EL (cell line): ENCODE data around the gene RNF43.

Experiments used
- DNase-seq: peaks from one replicate; pipeline ENCODE4 v3.0.0-alpha.2; 2016

Gene RNF43

DNA sequence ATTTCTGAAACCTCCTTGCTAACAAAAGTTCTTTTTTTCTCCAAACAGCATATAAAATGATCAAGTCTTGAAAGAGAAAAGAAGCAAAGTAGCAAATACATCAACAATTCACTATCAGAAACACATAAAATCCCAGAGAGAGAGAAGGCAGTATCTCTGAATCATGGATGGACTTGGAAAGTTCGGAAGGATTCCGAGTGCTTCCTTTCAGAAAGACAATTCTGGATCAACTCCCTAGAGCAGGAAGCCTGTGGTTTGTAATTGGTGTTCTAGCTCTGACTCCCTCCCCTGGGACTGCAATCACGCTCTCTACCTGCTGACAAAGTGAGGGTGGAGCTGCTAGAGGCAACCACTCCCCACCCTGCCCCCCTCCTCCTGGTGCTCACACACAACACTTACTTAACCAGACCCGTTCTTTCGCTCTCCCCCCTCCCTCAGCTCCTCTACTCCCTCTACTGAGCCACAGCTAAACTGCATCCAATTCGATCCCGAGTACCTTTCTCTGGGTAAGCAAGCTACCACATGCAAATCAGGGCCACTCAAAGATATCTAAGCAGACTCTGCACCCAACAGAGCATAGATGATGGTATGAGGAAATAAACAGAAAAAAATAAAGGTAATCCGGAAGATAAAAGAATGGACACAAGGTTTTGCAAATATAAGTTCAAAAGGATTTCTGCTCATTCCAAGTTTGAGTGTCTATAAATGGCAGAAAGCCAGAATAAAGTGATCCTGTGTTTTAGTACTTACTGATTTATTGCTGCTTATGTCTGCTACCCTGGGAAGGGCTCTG, at the start of gene RNF43:
TSS of gene RNF43 (minus strand) at position 235 of the 793 bp plus-strand sequence. CDS start 1,957 bp downstream, outside the sequence.
- peak; percentile 77 for DNase-seq

- DNase-seq: no peak
These were observed 38.2 kb upstream of the RNF43 start for GRCh38 chr17:58455491-58455890.

GRCh38 chr17:58452738-58453137, 35.4 kb upstream of the RNF43 start:
- DNase-seq: peak; percentile 15

DNA sequence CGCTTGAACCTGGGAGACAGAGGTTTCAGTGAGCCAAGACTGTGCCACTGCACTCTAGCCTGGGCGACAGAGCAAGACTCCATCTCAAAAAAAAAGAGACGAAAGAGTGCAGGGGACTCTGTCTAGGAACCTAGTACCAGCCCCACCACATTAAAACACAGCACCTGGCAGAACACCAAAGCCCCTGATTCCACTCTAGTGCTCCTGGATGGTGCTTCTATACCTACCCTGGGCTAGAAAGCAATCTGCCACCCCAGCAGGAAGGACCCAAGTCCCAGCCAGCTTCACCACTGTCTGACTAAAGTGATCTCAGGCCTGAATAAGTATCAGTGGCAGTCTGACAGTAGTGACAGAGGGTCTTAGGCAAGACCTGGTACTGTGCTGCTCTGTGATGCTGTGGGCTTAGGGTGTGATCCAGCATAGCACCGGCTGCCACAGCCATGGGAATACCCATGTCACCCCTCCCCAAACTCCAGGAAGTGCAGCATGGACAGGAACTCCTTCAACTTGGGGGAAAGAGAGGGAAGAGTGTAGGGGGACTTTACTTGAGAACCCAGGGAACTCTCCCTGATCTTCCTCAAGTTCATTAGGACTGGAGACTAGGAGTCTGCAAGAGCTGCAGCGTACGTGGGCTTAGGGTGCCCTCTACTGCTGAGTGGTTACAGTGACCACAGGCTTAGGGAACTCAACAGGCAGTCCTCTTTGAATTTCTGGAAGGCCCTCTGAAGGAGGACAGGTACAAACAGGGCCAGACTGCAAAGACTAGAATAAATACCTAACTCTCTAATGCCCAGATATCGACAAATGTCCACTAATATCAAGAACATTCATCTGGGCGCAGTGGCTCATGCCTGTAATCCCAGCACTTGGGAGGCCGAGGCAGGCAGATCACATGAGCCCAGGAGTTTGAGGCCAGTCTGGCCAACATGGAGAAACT, 30.0 kb upstream of the RNF43 start:
- DNase-seq: peak; percentile 80

DNA sequence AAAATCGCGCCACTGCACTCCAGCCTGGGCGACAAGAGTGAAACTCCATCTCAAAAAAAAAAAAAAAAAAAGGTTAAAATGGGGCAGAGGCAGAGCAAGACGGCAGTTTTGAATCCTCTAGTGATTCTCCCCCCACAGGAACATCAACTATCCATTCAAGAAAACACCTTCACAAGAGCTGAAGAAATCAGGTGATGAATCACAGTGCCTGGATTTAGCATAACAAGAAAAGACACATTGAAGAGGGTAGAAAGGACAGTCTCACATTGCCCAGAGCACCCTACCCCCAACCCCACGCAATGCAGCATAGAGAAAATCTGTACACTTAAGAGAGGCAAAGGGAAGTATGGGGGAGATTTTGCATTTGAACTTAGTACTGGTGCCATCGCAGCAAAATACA, 28.8 kb upstream of the RNF43 start:
- DNase-seq: no peak

DNA sequence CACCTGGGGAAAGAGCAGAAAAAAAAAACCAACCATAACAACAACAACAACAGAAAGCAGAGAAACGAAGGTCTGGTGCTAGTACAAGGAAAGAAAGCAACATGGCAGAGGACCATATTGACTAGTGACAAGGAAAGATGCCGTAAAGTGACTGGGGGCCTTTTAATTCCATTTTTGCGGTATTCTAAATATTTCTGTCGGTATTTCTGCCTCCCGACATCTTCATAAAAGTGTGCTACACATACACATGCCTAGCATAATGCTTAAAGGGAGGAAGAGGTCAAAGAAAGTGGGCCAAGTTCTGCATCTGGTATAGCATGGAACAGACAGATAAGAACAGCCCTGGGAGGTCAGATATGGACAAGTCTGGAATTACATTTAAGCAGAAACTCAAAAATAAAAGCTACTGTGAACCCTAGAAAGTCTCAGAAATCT, 19.5 kb upstream of the RNF43 start:
- no peak for DNase-seq

- DNase-seq: no peak
These were observed 18.9 kb upstream of the RNF43 start for GRCh38 chr17:58436245-58436644.

DNA sequence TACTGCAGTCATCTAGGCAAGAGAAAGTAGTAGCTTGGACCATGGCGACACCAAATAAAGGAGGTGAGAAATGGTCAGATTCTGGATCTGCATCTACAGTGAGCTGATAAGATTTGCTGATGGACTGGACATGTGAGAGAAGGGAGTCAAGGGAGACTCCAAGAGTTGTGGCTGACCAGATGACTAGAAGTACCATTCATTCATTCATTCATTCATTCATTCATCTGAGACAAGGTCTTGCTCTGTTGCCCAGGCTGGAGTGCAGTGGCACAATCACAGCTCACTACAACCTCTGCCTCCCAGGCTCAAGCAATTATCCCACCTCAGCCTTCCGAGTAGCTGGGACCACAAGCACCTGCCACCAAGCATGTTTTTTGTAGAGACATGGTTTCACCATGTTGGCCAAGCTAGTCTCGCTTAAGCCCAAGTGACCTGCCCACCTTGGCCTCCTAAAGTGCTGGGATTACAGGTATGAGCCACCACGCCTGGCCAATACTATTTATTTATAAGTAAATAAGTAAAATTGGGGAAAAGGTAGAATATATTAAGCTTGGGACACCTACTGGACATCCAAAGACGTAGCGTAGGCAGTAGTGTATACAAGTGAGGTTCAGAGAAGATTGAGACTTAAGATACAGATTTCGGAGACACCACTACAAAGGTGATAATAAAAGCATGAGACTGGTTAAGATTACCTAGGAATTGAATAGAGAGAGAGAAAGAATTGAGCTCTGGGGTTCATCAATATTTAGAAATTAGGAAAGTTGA, 15.7 kb upstream of the RNF43 start:
- no peak for DNase-seq

DNA sequence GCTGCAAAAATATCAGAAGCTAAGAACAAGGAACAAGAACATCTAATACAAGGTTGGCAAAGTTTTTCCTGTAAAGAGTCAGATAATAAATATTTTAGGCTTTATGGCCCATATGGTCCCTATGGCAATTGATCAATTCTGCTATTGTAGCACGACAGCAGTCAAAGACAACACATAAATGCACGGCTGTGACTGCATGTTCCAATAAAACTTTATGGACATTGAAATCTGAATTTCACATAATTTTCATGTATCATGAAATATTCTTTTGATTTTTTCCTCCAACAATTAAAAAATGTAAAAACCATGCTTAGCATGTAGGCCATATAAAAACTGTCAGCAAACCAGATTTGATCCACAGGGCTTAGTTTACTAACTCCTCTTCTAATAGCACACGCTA, 10.5 kb upstream of the RNF43 start:
- no peak for DNase-seq

GRCh38 chr17:58421711-58422110, 4.4 kb upstream of the RNF43 start:
- no peak for DNase-seq

GRCh38 chr17:58420827-58421226, 3.5 kb upstream of the RNF43 start:
- no peak for DNase-seq

DNA sequence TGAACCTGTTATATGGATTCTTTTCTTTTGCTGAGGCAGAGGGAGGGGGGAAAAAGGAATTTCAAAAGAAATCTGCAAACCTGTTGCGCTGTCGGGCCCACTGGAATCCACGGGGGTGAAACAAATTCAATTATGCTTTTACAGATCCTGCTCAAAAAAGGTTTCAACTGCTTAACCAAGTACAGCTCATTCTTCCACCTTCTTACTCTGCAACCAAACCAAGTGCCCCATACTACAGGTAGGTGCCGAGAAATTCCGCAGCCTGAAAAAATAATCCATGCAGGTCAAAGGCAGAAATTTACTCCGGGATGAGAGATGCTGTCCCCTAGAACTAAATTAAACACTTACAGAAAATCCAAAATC, 416 bp downstream of the RNF43 start:
- no peak for DNase-seq

GRCh38 chr17:58416396-58416795, 938 bp downstream of the RNF43 start:
- DNase-seq: no peak

DNA sequence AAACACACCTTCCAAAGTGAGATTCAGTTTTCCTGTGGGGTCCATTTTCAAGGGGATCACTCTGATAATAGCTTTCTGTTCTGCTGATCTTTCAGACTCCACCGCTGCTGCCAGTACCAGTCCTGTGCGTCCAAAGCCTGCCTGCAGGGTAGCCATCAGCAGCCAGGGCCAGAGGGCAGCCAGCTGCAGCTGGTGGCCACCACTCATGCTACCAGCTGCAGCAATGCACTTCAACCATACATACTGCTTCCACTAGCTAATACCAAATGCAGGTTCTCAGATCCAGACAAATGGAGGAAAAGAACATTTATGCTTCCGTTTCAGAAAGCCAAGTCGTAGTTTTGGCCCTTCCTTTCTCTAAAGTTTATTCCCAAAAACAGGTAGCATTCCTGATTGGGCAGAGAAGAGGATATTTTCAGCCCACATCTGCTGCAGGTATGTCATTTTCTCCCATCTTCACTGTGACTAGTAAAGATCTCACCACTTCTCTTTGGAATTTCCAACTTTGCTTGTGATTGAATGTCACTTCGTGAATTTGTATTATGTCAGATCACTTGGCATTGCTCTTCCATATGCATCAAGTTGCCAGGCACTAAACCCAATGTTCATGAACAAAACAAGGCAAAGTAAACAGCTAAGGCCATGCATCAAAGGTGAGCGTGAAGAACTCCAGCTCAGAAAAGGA, 1.8 kb downstream of the RNF43 start:
- DNase-seq: no peak

GRCh38 chr17:58414596-58414997, 2.7 kb downstream of the RNF43 start:
- no peak for DNase-seq

DNA sequence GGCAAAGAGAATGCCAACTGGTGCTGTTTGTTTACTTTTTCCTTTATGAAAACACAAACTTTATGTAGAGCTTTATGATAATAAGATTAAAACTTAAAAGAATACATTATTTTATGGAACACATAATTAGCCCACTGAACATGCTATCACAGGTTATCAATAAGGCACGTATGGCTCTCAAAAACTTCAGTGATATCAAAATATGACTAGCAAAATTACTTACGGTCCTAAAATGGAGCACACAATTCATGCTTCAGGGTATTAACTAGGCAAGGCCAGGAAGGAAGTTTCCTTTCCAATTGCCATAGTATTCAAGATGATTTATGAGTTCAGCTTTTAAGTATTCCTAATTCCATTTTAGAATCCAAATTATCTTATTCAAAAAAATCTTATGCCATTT, 3.6 kb downstream of the RNF43 start:
- no peak for DNase-seq

DNA sequence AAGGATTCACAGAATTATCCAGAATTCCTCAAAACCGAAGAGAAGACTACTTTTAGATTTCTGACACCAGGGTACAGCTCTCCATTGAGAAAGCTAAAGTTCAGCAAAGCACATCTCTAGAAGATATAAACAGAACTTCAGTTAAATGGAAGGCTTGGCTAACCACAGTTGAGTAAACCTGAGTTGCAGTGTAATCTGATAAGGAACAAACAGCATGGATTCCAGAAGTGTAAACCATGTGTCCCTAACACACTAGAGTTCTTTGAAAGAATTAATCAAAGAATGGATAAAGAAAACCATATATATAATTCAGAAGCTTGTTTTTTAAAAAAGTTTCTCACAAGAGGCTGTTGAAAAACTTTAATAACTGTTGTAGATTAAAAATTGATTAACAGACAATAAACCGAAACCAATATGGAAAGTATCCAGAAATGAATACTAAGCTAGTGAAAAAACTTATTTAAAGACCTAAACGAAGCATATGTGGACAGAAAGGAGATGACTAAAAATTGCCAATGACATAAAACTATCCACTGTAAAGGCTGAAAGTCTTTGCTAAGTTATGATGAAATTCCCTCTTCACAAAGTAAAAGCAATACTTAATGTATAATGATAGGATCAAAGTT, 4.3 kb downstream of the RNF43 start:
- DNase-seq: no peak

GRCh38 chr17:58412064-58412703, 5.2 kb downstream of the RNF43 start:
- DNase-seq: no peak

GRCh38 chr17:58411408-58411894, 5.9 kb downstream of the RNF43 start:
- no peak for DNase-seq

GRCh38 chr17:58410714-58411407, 6.5 kb downstream of the RNF43 start:
- no peak for DNase-seq

GRCh38 chr17:58409432-58409831, 7.9 kb downstream of the RNF43 start:
- DNase-seq: no peak
